ENCODE results near the gene GALE.
"Not testable (repeated sequence)": the region's sequence is repeated elsewhere in the genome, so short reads cannot be mapped to it uniquely, and the experiment has no call there.

Gene GALE

DNA sequence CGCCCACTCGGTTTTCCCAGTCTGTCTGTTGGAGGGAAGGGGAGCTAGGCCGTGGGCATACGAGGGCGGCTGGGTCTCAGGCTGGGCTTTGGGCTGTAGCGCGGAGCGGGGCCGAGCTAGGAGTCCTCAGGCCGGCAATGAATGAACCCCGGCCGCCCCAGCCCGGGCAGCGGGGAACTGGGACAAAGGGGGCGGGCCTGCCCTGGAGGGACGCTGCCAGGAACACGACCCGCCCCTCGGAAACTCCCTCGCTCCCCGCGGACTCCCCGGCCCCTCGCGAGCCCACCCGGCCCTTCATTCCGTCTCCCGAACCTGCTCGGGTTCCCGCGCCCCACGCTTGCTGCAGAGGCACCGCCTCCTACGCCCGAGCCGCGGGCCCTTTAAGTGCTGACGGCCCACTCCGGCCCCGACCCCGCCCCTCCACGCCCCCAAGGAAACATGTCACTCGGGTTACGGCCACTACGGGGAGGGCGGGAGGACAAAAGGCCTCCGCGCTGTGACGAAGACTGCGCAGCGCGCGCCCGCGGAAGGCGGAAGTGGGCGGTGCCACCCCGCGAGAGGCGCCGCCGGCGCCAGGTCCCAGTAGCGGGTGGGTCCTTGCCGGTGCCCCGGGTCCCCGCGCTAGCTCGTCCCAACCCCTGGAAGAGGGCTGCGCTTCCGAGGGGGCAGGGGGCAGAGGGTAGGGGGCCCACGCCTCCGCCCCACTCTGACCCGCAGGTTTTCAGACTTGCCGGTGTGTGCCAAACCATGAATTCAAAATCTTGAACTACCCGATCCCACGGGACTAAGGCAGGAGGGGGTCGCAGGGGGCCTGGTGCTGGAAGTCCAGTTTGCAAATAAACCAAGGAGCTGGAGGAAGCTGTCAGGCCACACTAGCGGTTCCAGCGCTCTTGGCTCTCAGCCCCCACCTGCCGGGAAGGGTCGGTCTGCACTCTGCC is at the start of gene GALE:
TSS of gene GALE (minus strand) at position 355 of the 938 bp plus-strand sequence. CDS start 1,747 bp downstream, outside the sequence.
- Histone ChIP-seq H3K27ac (ENCODE audit: low read depth, low read length, poor library complexity, severe bottlenecking) (no peak within 1 kb of the TSS), H3K4me3 (ENCODE audit: low read depth, low read length, poor library complexity, severe bottlenecking) (peak within 1 kb of the TSS; percentile 86), H3K79me2 (ENCODE audit: insufficient read depth, low read length) (no peaks in the 10 kb centered on the region), H3K9me3 (ENCODE audit: low read length) (no peaks in the 10 kb centered on the region), H2AFZ (ENCODE audit: low read length) (no peak within 1 kb of the TSS), H3K27me3 (ENCODE audit: insufficient read depth, low read length) (no peaks in the 10 kb centered on the region), H3K36me3 (ENCODE audit: insufficient read depth, low read length) (peaks cover 17% of the 10 kb centered on the region; the same call in 1 of the 2 replicates), H4K20me1 (ENCODE audit: insufficient read depth, low read length) (no peaks in the 10 kb centered on the region), H3K9me2 (ENCODE audit: low read depth, low read length) (no peaks in the 10 kb centered on the region), H3K9ac (ENCODE audit: low read length) (peak within 1 kb of the TSS; percentile 93), H3F3A (ENCODE audit: insufficient read depth, low read length) (no peaks in the 10 kb centered on the region), H3K4me1 (ENCODE audit: insufficient read depth, low read length, severe bottlenecking) (peaks cover 21% of the 10 kb centered on the region), H3K4me2 (ENCODE audit: low read length) (peak within 1 kb of the TSS; percentile 93)
- TF ChIP-seq, protein P1, sequence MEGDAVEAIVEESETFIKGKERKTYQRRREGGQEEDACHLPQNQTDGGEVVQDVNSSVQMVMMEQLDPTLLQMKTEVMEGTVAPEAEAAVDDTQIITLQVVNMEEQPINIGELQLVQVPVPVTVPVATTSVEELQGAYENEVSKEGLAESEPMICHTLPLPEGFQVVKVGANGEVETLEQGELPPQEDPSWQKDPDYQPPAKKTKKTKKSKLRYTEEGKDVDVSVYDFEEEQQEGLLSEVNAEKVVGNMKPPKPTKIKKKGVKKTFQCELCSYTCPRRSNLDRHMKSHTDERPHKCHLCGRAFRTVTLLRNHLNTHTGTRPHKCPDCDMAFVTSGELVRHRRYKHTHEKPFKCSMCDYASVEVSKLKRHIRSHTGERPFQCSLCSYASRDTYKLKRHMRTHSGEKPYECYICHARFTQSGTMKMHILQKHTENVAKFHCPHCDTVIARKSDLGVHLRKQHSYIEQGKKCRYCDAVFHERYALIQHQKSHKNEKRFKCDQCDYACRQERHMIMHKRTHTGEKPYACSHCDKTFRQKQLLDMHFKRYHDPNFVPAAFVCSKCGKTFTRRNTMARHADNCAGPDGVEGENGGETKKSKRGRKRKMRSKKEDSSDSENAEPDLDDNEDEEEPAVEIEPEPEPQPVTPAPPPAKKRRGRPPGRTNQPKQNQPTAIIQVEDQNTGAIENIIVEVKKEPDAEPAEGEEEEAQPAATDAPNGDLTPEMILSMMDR (IDR thresholded peaks at IDR 0.05; ENCODE audit: low read length) = no peak
- no peak for TF ChIP-seq EZH2 (IDR thresholded peaks at IDR 0.05; ENCODE audit: borderline replicate concordance, low read length)

DNA sequence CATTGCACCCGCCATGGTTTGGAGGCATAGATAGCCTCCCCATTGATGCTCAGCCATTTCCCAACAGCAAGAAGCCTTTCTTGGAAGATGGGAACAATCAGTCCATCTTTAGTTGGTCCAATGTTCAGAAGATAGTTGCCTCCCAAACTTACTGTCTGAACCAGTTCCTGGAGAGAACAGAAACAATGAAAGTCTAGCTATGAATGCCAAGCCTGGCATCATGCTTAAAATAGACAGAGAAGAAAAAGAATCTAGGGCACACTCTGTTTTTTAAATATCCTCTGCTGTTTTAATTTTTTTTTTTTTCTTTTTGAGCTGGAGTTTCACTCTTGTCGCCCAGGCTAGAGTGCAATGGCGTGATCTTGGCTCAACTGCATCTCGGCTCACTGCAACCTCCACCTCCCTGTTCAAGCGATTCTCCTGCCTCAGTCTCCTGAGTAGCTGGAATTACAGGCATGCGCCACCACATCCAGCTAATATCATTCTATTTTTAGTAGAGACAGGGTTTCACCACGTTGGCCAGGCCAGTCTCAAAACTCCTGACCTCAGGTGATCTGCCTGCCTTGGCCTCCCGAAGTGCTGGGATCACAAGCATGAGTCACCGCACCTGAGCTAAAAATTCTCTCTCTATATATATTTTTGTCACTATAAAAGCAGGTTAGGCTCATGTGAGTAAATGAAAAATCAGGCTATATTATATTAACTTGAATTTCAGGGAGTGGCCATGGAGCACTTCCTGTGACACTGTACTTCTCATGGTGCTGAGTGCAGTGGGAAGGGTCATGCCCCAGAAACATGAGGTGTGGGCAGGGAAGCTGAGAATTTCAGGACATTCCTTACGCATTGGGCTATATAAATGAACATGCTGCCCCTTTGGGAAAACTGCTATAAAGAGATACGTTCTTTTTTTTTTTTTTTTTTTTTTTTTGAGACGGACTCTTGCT is 48.4 kb upstream of the GALE start:
- H3K4me3 ChIP-seq (ENCODE audit: low read depth, low read length, poor library complexity, severe bottlenecking) = no peak overlapping the region
- peaks cover 63% of the 10 kb centered on the region for H3K36me3 ChIP-seq (ENCODE audit: insufficient read depth, low read length)
- H3K9me2 ChIP-seq (ENCODE audit: low read depth, low read length) = no peaks in the 10 kb centered on the region
- H3K4me1 ChIP-seq (ENCODE audit: insufficient read depth, low read length, severe bottlenecking) = no peaks in the 10 kb centered on the region
- H3K27ac ChIP-seq (ENCODE audit: low read depth, low read length, poor library complexity, severe bottlenecking) = no peak overlapping the region
- no peak overlapping the region for H3K9ac ChIP-seq (ENCODE audit: low read length)
- H3K4me2 ChIP-seq (ENCODE audit: low read length) = no peak overlapping the region
- H4K20me1 ChIP-seq (ENCODE audit: insufficient read depth, low read length) = no peaks in the 10 kb centered on the region
- H2AFZ ChIP-seq (ENCODE audit: low read length) = no peak overlapping the region
- no peaks in the 10 kb centered on the region for H3K27me3 ChIP-seq (ENCODE audit: insufficient read depth, low read length)
- H3K79me2 ChIP-seq (ENCODE audit: insufficient read depth, low read length) = no peaks in the 10 kb centered on the region
- TF ChIP-seq, protein P1 (IDR thresholded peaks at IDR 0.05; ENCODE audit: low read length) = no peak
- no peak for TF ChIP-seq EZH2 (IDR thresholded peaks at IDR 0.05; ENCODE audit: borderline replicate concordance, low read length)
- H3K9me3 ChIP-seq (ENCODE audit: low read length) = no peaks in the 10 kb centered on the region; the same call in 1 of the 2 replicates
- no peaks in the 10 kb centered on the region for H3F3A ChIP-seq (ENCODE audit: insufficient read depth, low read length)

DNA sequence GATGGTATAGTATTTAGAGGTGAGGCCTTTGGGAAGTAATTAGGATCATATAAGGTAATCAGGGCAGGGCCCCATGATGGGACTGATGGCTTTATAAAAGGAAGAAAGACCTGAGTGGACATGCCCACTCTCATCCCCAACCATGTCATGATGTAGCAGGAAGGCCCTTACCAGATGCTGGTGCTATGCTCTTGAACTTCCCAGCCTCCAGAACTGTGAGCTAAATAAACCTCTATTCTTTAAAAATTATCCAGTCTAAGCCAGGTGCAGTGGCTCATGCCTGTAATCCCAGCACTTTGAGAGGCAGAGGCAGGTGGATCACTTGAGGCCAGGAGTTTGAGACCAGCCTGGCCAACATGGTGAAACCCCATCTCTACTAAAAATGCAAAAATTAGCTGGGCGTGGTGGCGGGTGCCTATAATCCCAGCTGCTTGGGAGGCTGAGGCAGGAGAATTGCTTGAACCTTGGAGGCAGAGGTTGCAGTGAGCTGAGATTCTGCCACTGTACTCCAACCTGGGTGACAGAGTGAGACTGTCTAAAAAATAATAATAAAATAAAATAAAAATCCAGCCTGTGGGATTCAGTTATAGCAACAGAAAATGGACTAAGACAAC is 47.0 kb upstream of the GALE start:
- not testable (repeated sequence) for H4K20me1 ChIP-seq (ENCODE audit: insufficient read depth, low read length); H3K27ac ChIP-seq (ENCODE audit: low read depth, low read length, poor library complexity, severe bottlenecking); H3F3A ChIP-seq (ENCODE audit: insufficient read depth, low read length); H3K9me3 ChIP-seq (ENCODE audit: low read length); H3K27me3 ChIP-seq (ENCODE audit: insufficient read depth, low read length); H3K9ac ChIP-seq (ENCODE audit: low read length); H3K4me1 ChIP-seq (ENCODE audit: insufficient read depth, low read length, severe bottlenecking); H3K4me2 ChIP-seq (ENCODE audit: low read length); H3K79me2 ChIP-seq (ENCODE audit: insufficient read depth, low read length); H3K4me3 ChIP-seq (ENCODE audit: low read depth, low read length, poor library complexity, severe bottlenecking); H2AFZ ChIP-seq (ENCODE audit: low read length); H3K9me2 ChIP-seq (ENCODE audit: low read depth, low read length)
- H3K36me3 ChIP-seq (ENCODE audit: insufficient read depth, low read length) = peaks cover 63% of the 10 kb centered on the region

Data from OCI-LY1 (cell line).